GM18499 (cell line): ENCODE results near the gene MXI1.

Source experiments
- ATAC-seq: cut with Tn5 transposase; IDR thresholded peaks from one replicate; pipeline ENCODE4 v1.9.1; 2021; ENCODE audit warnings: moderate number of reproducible peaks; ENCODE audit not compliant: insufficient read depth, unreplicated experiment

MXI1 gene

DNA sequence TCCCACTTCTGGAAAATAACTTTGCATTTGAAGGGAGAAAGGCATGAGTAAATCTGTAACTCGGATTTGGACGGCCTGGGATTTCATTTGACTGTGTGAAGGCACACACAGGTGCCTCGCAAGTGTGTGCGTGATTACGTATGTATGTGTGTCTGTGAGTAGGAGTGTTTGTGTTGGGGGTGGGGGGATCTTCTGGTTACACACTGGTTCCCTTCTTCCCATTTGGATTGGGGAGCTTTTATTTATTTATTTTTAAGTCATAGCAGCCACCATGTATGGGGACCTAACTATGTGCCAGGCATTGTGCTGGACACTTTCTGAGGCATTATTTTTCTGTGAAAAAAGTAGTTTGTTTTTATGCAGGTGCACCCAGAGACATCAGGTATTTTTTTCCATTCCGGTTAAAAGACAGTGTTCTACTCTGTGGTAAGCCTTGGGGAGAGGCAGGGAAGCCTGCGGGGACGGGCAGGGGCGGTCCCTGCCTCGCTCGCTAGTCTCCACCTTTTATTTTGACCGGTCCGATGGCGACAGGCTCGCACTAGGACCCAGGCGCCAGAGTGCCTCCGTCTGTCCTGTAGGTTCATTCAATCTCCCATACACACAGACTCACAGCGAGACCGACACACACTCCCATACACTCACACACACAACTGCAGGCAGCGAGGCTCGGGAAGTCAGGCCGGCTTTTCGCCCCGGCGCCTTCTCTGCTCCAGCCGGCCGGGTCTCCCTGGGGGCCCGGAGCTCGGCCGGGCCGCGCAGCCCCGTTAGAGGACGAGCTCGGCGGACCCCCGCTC is at the start of gene MXI1:
MXI1 (plus strand) TSS at position 595 of the 794 bp plus-strand sequence. CDS start 204 bp downstream, outside the sequence.
- ATAC-seq: peak; percentile 43

- no peak for ATAC-seq
Observed at GRCh38 chr10:110158051-110159005, 49.1 kb upstream of the MXI1 start.

- no peak for ATAC-seq
Observed at GRCh38 chr10:110160081-110160480, 47.3 kb upstream of the MXI1 start.

GRCh38 chr10:110160522-110160921 is 46.9 kb upstream of the MXI1 start:
- ATAC-seq: no peak

GRCh38 chr10:110162741-110163145 is 44.7 kb upstream of the MXI1 start:
- ATAC-seq: no peak

DNA sequence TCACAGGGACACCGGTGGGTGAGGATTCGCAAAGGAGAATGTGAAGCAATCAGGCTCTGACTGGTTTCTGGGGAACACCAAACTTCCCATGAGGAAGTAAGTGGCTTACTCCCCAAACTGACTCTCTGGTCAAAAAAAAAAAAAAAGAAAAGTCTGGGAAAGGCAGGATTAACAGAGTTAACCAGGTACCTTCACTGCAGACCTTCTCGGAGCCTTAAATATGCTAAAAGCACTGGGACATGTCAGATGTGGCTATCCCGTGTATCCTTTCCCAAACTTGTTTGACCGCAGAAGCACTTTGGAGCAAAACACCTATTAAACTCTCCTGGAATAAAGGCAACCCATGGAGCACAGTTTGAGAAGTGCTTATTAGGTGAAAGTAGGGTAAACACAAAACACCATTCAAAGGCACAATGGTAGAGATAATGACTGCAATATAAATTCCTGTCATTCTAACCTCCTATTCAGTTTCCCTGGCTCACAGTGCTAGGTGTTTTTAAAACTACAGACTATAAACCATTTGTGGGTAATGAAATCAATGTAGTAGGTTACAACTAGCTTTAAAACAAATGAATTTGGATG is 44.1 kb upstream of the MXI1 start:
- no peak for ATAC-seq

- no peak for ATAC-seq
Observed at GRCh38 chr10:110163841-110164240, 43.6 kb upstream of the MXI1 start.

DNA sequence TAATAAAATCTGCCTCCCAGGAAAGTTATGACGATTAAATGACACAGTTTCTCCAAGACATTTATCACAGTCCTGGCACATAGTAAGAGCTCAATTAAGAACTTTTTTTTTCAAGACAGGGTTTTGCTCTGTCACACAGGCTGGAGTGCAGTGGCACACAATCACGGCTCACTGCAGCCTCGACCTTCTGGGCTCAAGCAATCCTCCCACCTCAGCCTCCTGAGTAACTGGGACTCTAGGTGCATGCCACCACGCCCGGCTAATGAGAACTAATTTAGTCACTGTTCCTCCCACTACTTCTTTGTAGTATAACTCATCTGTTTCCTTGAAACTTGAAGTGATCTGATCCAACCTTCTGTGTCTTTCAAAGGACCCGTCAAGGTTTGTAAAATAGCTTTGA is 42.2 kb upstream of the MXI1 start:
- ATAC-seq: no peak

GRCh38 chr10:110167149-110167548 is 40.3 kb upstream of the MXI1 start:
- ATAC-seq: no peak

GRCh38 chr10:110168601-110169481 is 38.6 kb upstream of the MXI1 start:
- ATAC-seq: no peak

DNA sequence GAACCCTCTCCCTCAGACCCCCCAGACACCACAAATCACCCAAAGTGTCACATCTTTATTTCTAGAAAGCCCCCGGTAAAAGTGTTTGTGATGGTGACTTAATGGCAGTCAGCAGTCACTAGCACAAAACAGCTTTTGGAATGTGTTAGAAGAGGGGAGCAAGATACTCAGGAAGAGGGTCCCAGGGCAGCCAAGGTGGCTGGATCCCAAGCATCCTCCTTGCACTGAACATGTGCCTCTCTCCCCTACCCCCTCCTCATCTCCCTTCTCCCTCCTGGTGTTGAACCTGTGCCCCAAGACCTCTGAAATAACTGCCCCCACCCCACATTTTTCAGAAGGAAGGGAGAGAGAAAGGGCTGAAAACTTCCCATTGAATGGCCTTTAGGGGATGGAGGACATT is 37.8 kb upstream of the MXI1 start:
- no peak for ATAC-seq

- ATAC-seq: no peak
Observed at GRCh38 chr10:110170142-110170971, 37.0 kb upstream of the MXI1 start.

GRCh38 chr10:110171032-110171431 is 36.4 kb upstream of the MXI1 start:
- no peak for ATAC-seq

- ATAC-seq: no peak
Observed at GRCh38 chr10:110172155-110172554, 35.2 kb upstream of the MXI1 start.

DNA sequence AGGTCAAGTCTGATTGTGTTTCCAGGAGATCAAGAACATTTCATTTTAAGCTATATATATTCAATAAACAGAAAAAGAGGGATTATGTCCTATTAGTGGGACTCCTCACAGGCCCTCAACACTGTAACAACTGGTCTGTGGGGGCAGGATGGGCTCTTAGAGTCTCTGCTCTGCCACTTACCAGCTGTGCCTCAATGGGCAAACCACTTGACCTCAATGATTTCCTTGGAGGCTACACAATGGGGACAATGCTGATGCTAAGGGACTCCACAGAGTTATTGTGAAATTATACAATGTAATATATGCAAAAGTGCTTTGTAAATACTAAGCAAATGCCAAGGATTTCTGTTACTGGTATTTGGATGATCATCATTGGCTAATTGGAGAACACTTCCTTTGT is 33.2 kb upstream of the MXI1 start:
- no peak for ATAC-seq

GRCh38 chr10:110174816-110175215 is 32.6 kb upstream of the MXI1 start:
- no peak for ATAC-seq

DNA sequence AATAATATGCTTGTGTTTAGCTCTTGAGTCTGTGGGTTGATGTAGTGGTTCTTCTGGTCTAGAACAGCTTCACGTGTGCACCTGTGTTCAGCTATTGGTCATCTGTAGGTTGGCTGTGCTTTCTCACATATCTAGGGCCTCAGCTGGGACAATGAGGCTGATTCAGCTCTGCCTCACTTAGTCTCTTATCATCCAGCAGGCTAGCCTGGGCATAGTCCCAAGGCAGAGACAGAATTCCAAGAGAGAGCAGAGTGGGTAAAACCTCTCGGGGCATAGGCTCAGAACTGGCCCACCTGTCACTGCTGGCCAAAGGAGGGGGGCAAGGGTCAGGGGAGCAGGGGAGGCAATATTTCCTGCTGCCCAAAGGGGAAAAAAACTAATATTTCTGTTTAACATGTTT is 32.0 kb upstream of the MXI1 start:
- no peak for ATAC-seq

DNA sequence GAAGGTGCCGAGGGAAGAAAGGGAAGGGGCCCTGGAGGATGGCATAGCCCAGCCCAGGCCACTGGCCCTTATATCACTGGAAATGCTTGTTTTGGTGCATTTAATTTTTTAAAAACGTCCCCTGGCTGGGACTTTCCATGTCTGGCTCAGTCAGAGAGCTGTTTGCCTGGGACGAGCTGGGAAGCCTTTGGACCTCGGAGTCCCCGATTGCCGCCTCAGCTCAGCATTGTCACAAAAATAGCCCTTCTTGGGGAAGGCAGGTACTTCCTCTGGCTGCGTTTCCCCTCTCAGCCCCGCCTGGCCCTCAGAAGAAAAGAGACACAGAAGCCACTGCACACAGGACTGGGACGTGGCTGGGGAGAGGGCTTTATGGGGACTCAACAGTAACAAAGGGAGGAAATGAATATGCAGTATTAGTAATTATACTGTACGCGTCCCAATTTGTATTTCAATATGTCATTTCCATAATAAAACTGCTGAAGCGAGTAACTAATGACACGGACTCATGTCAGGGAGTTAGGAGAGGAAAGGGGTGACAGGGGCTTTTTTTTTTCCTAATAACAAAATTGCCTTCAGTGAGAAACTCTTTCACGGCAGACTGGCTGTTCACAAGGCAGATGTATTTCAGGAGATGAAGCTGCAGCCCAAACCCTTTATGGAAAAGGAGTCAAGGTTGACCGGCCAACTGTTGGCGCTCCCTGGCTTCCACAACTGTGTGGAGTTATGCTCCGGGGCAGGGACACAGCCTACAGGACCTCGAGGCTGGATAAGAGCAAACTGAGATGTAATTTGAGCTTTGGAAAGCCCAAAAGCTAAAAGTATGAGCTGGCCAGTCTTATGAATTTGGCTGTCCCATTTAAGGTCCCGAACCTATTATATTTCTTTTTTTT is 31.0 kb upstream of the MXI1 start:
- ATAC-seq: no peak
